GM19438 (cell line): ENCODE results near the gene DNAJC11.

Experiments used
- ATAC-seq: cut with Tn5 transposase; IDR thresholded peaks from one replicate; pipeline ENCODE4 v1.9.1; 2021; ENCODE audit warnings: low read depth; ENCODE audit not compliant: unreplicated experiment

The DNAJC11 gene

DNA sequence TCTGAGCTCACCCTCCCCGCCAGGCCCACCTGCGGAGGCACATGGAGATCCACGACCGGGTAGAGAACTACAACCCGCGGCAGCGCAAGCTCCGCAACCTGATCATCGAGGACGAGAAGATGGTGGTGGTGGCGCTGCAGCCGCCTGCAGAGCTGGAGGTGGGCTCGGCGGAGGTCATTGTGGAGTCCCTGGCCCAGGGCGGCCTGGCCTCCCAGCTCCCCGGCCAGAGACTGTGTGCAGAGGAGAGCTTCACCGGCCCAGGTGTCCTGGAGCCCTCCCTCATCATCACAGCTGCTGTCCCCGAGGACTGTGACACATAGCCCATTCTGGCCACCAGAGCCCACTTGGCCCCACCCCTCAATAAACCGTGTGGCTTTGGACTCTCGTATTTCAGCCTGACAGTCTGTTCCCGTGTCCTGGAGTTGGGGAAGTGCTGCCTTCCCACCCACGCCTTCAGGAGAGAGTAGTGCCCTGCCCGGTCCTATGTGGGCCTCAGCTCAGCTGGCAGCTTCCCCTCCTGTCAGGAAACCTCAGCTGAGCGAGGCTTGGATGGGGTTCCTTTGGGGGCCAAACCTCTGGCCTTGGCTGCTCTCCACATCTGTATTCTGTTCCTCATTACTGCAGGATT lies 112.6 kb downstream of the DNAJC11 start:
- ATAC-seq, result no peak

DNA sequence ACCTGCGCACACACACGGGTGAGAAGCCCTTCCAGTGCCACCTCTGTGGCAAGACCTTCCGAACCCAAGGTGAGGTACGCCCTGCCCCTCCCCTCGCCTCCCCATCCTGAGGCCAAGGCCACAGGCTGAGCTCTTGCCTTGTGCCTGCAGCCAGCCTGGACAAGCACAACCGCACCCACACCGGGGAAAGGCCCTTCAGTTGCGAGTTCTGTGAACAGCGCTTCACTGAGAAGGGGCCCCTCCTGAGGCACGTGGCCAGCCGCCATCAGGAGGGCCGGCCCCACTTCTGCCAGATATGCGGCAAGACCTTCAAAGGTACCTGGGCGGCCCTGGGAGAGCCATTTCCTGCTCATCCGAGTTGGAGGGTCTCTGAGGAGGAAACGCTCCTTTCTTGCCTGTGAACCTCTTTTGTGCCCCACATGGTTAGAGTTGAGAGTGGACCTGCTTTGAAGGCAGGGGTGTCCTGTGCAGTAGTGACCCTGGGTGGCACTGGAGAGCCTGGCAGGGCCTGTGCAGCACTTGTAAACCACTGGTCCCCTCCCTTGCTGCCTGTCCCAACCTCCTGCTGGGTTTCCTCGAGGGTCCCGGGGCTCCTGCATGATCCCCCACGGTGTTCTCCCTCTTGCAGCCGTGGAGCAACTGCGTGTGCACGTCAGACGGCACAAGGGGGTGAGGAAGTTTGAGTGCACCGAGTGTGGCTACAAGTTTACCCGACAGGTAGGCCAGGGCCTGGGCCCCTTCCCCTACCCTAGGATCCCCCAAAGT lies 113.3 kb downstream of the DNAJC11 start:
- no peak for ATAC-seq

DNA sequence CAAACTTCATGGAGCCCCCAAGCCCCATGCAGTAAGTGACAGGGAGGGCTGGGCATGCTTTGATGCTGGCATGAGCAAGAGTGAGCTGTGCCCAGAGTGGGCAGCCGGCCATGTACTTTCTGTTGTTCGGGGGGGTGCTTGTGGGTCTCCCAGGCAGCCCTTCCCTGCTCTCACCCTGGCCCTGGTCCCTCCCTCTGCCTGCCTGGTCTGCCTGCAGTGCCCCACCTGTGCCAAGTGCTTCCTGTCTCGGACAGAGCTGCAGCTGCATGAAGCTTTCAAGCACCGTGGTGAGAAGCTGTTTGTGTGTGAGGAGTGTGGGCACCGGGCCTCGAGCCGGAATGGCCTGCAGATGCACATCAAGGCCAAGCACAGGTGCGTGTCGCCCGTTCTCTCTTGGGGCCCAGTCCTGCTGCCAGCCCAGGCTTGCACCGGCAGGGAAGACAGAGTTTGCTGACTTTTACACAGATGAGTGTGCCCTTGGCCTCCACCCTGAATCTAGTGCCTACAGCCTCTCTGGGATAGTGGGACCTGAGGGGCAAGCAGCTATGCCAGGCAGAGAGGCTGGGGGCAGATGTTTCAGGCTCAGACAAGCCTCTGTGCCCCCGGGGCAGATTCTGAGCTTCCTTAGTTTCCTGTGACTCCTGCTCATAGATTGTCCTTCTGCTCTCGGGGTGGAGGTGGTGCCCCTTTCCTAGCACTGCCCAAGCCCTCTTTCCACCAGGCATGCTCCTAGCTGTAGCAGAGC lies 114.2 kb downstream of the DNAJC11 start:
- no peak for ATAC-seq

DNA sequence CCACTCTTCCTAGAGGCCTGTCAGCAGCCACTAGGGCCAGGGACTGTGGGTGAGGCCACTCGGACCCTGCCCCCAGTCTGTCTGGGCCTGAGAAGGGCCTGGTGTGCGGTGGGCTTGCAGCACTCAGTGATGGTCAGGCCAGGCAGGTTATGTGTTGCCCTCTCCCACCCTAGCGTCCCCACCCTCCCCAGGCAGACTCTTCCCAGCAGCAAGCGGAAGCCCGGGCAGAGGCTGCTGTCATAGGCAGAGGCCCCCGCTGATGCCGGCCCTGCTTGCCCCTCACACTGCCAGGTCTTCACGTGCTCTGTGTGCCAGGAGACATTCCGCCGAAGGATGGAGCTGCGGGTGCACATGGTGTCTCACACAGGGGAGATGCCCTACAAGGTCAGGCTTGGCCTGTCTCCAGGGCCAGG lies 115.2 kb downstream of the DNAJC11 start:
- ATAC-seq, result no peak

DNA sequence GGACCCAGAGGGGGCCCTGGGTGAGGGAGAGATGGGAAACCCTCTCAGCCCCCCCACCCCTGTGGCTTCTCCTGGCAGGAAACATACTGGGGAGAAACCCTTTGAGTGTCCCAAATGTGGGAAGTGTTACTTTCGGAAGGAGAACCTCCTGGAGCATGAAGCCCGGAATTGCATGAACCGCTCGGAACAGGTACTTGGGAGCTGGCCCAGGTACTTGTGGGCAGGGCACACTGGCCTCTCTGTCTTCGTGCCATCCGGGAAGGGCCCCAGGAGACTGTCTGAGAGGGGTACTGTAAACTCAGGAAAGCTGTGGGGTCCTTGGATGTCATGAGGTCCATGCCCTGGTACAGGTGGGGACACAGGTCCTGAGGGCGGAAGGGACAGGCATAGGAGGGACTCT lies 115.8 kb downstream of the DNAJC11 start:
- no peak for ATAC-seq

DNA sequence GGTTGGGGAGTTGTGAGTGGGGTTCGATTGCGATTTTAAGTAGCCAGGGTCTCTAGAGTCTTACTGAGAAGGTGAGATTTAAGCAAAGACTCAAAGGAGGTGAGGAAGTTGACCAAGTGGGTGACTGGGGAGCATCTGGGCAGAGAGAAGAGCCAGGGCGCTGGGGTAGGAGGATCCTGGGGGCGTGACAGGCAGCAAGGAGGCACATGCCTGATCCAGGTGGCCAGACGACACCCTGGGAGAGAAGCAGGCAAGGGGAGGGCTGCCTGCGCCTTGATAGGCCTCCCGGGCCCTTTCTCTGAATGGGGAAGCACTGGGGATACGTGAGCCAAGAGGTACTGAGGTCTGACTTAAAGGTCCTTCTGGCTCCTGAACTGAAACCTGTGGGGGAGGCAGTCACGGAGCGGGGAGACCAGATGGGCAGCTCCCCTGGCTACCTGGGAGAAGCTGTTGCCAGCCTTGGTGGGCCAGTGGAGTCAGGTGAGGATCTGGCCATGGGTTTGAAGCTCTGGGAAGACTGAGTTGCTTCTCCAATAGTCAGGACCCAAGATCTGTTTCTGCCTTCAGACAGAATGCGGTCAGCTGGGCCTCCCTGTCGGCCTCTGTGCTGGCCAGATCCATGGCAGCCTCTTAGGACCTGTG lies 116.4 kb downstream of the DNAJC11 start:
- no peak for ATAC-seq
